A549 (cell line): ENCODE data around the gene ABLIM3. TPM values are rescaled to one million over a fixed set of nuclear protein-coding genes. Genes with fewer than 3 reads are reported as not detected.

Source experiments
- ATAC-seq, 2 experiments: fragments of 200-7000 bp in 1 of 2; fragments of >200 bp in 1 of 2; cut with Nextera tagmentation in 1 of 2; cut with Tn5 transposase in 1 of 2; 3 replicates each; pipeline versions ENCODE4 v1.8.0 to v1.9.1; 2018 to 2020; ENCODE audit warnings: mild to moderate bottlenecking in 1 of 2, moderate library complexity in 1 of 2
- CTCF ChIA-PET: fragments of 300-600 bp; sonication (Branson Sonifier 250); formaldehyde crosslinking; extraction: SDS; loops from one replicate; lab custom pipeline; 2021; ENCODE audit warnings: antibody characterized with exemption, inconsistent platforms; lab: Yijun Ruan, JAX
- POLR2A ChIA-PET: fragments of 350-600 bp; formaldehyde crosslinking; extraction: SDS; loops from one replicate; lab custom pipeline; 2021; ENCODE audit warnings: antibody characterized with exemption, inconsistent platforms; lab: Yijun Ruan, JAX
- DNase-seq, 2 experiments: peaks; one replicate each; pipeline versions ENCODE4 v3.0.0 to v3.0.0-alpha.2; 2011 to 2016; ENCODE audit warnings: low read depth in 1 of 2, low spot score in 1 of 2
- FAIRE-seq: peaks from 2 replicates; lab custom pipeline; 2011; peaks lifted over from hg19 to GRCh38; lab: Jason Lieb, UNC
- H3K27ac ChIP-seq, 2 experiments: fragments of >200 bp; sonication (Bioruptor Twin); formaldehyde crosslinking; 3 replicates each; pipeline ENCODE4 v1.5.1; 2016 to 2017
- H3K4me1 ChIP-seq: fragments of >200 bp; sonication (Bioruptor Twin); formaldehyde crosslinking; 3 replicates; pipeline ENCODE4 v1.6.1; 2016
- H3K4me2 ChIP-seq: fragments of >200 bp; sonication (Bioruptor Twin); formaldehyde crosslinking; 3 replicates; pipeline ENCODE4 v1.6.1; 2016
- H3K4me3 ChIP-seq: fragments of >200 bp; sonication (Bioruptor Twin); formaldehyde crosslinking; 3 replicates; pipeline ENCODE4 v1.5.1; 2016
- H3K9me3 ChIP-seq: fragments of >200 bp; sonication (Bioruptor Twin); formaldehyde crosslinking; 3 replicates; pipeline ENCODE4 v1.6.1; 2016
- CEBPB ChIP-seq, 2 experiments: fragments of >200 bp in 1 of 2; sonication (Bioruptor Twin) in 1 of 2; formaldehyde crosslinking in 1 of 2; IDR thresholded peaks; 2 replicates each; pipeline ENCODE4 v1.6.1; 2012 to 2016
- CHD4 ChIP-seq: fragments of 200-600 bp; sonication (generic); IDR thresholded peaks from 2 replicates; pipeline ENCODE4 v1.6.1; 2016; ENCODE audit warnings: antibody characterized with exemption, mild to moderate bottlenecking, borderline replicate concordance
- EHF ChIP-seq: fragments of 250-450 bp; sonication (Bioruptor Pico); IDR thresholded peaks from 2 replicates; pipeline ENCODE4 v1.5.0; 2020; ENCODE audit warnings: mild to moderate bottlenecking
- FOSL2 ChIP-seq, 2 experiments: fragments of 450-650 bp in 1 of 2; fragments of >200 bp in 1 of 2; sonication (Bioruptor Twin) in 1 of 2; formaldehyde crosslinking; IDR thresholded peaks; 2 replicates each; pipeline versions ENCODE4 v1.5.0 to v1.6.1; 2016 to 2020; ENCODE audit warnings: mild to moderate bottlenecking in 1 of 2, moderate library complexity in 1 of 2
- FOXS1 ChIP-seq: fragments of 250-450 bp; sonication (Bioruptor Pico); IDR thresholded peaks from 2 replicates; pipeline ENCODE4 v1.5.0; 2020; ENCODE audit warnings: mild to moderate bottlenecking, moderate library complexity
- HDAC2 ChIP-seq: fragments of 200-600 bp; sonication (generic); IDR thresholded peaks from 2 replicates; pipeline ENCODE4 v1.6.1; 2016
- HOXB13 ChIP-seq: fragments of 250-450 bp; sonication (Bioruptor Pico); IDR thresholded peaks from 2 replicates; pipeline ENCODE4 v1.5.0; 2020; ENCODE audit warnings: low read depth, mild to moderate bottlenecking, moderate library complexity
- JUN ChIP-seq, 2 experiments: fragments of >200 bp; sonication (Bioruptor Twin); formaldehyde crosslinking; IDR thresholded peaks; 2 replicates in 1 of 2; 3 replicates in 1 of 2; pipeline ENCODE4 v1.6.1; 2016 to 2017
- JUNB ChIP-seq: fragments of >200 bp; sonication (Bioruptor Twin); formaldehyde crosslinking; IDR thresholded peaks from 2 replicates; pipeline ENCODE4 v1.6.1; 2016
- NR3C1 ChIP-seq: fragments of >200 bp; sonication (Bioruptor Twin); formaldehyde crosslinking; IDR thresholded peaks from 3 replicates; pipeline ENCODE4 v1.6.1; 2017
- POLR2A ChIP-seq: IDR thresholded peaks from 2 replicates; pipeline ENCODE4 v1.6.1; 2012; ENCODE audit warnings: mild to moderate bottlenecking, low read length
- RAD21 ChIP-seq, 2 experiments: fragments of >200 bp in 1 of 2; sonication (Bioruptor Twin) in 1 of 2; formaldehyde crosslinking in 1 of 2; IDR thresholded peaks in 1 of 2; conservative IDR thresholded peaks in 1 of 2; 2 replicates in 1 of 2; 3 replicates in 1 of 2; pipeline ENCODE4 v1.6.1; 2012 to 2018; ENCODE audit warnings: inconsistent platforms in 1 of 2
- RNF2 ChIP-seq: fragments of 200-600 bp; sonication (generic); IDR thresholded peaks from 2 replicates; pipeline ENCODE4 v1.6.1; 2016; ENCODE audit warnings: low read depth, mild to moderate bottlenecking, antibody characterized with exemption, moderate library complexity, borderline replicate concordance
- SMC3 ChIP-seq: fragments of >200 bp; sonication (Bioruptor Twin); formaldehyde crosslinking; IDR thresholded peaks from 3 replicates; pipeline ENCODE4 v1.6.1; 2018; ENCODE audit warnings: inconsistent platforms
- SREBF2 ChIP-seq: fragments of 450-650 bp; IDR thresholded peaks from 2 replicates; pipeline ENCODE4 v1.6.1; 2014; ENCODE audit warnings: mild to moderate bottlenecking, moderate library complexity
- ZC3H11A ChIP-seq: fragments of 450-650 bp; IDR thresholded peaks from 2 replicates; pipeline ENCODE4 v1.6.1; 2014; ENCODE audit warnings: antibody characterized with exemption, mild to moderate bottlenecking
- WGBS: methylation state at CpG from one replicate; pipeline ENCODE4 v1.1.6; 2017; ENCODE audit errors: missing lambda C conversion rate; 5-methylcytosine and 5-hydroxymethylcytosine counted together
- polyA plus RNA-seq, 4 experiments: library from polyadenylated mRNA; depleted of rRNA in 3 of 4; stranded (reverse); fragments of >200 nt; fragmentation: RNase III in 1 of 4; extraction: RNeasy Plus Mini Kit Qiagen cat#74134 plus additional on column Dnase treatment in 1 of 4; gene quantifications; 2 replicates in 3 of 4; 3 replicates in 1 of 4; pipeline ENCODE4 v1.2.3, GENCODE V29; 2011 to 2017
- TF ChIP-seq, protein P1 (sequence below): IDR thresholded peaks from 2 replicates; pipeline ENCODE4 v1.6.1; 2012; ENCODE audit warnings: low read depth, borderline replicate concordance
- TF ChIP-seq, protein P2 (sequence below): fragments of >200 bp; sonication (Bioruptor Twin); formaldehyde crosslinking; IDR thresholded peaks from 3 replicates; pipeline ENCODE4 v1.5.1; 2016
- TF ChIP-seq, protein P3 (sequence below): fragments of 250-450 bp; sonication (Bioruptor Pico); IDR thresholded peaks from 2 replicates; pipeline ENCODE4 v1.5.0; 2021; ENCODE audit warnings: mild to moderate bottlenecking, moderate library complexity, borderline replicate concordance
- TF ChIP-seq, protein P4 (sequence below): fragments of 250-450 bp; sonication (Bioruptor Pico); IDR thresholded peaks from 2 replicates; pipeline ENCODE4 v1.5.0; 2020; ENCODE audit warnings: low read depth, mild to moderate bottlenecking, moderate library complexity

ABLIM3 gene
- polyA plus RNA-seq, 2 of the 4 experiments (the other 2 are of a cell fraction), result 2.7 to 3.0 TPM

DNA sequence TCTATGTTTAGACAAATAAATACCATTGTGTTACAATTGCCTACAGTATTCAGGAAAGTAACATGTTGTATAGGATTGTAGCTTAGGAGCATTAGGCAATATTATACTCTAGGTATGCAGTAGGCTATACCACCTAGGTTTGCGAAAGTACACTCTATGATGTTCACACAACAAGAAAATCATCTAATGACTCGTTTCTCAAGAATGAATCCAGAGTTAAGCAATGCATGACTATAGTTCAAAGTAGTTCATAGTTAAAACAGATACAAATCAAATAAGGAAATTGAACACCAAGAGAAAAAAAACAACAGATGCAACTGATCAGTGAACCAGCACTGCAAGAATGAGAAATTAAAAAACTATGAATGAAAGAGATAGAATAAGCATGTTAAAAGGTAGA lies 27.6 kb upstream of the ABLIM3 start:
- TF ChIP-seq CEBPB (IDR thresholded peaks at IDR 0.05) (peak; percentile 31 to 51; a peak in 2 of 4 replicates), FOSL2 (IDR thresholded peaks at IDR 0.05) (no peak), FOSL2 (CRISPR knock-in tag; IDR thresholded peaks at IDR 0.05) (peak; percentile 36; the same call in 1 of the 2 replicates)
- TF ChIP-seq, protein P1, sequence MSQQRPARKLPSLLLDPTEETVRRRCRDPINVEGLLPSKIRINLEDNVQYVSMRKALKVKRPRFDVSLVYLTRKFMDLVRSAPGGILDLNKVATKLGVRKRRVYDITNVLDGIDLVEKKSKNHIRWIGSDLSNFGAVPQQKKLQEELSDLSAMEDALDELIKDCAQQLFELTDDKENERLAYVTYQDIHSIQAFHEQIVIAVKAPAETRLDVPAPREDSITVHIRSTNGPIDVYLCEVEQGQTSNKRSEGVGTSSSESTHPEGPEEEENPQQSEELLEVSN, result no peak
- DNase-seq, result no peak
- H3K4me2 ChIP-seq, result no peak overlapping the region; the same call in 2 of the 3 replicates
- peaks cover 9% of the 10 kb centered on the region; the same call in 2 of the 3 replicates for H3K4me1 ChIP-seq
- H3K4me3 ChIP-seq, result no peak overlapping the region
- ATAC-seq, result no peak
- ChIA-PET CTCF (interaction anchor here (1.1 to 11.4 kb wide), 5 partner anchors 13 to 381 kb away, joined by 3 to 179 read pairs (median 8); no protein-coding TSS in a partner anchor), POLR2A (no interaction called here)
- no peak overlapping the region for H3K27ac ChIP-seq
- H3K9me3 ChIP-seq, result no peaks in the 10 kb centered on the region
- 40% methylated on average over 2 of the region's 2 CpGs for WGBS
- no peak for FAIRE-seq

DNA sequence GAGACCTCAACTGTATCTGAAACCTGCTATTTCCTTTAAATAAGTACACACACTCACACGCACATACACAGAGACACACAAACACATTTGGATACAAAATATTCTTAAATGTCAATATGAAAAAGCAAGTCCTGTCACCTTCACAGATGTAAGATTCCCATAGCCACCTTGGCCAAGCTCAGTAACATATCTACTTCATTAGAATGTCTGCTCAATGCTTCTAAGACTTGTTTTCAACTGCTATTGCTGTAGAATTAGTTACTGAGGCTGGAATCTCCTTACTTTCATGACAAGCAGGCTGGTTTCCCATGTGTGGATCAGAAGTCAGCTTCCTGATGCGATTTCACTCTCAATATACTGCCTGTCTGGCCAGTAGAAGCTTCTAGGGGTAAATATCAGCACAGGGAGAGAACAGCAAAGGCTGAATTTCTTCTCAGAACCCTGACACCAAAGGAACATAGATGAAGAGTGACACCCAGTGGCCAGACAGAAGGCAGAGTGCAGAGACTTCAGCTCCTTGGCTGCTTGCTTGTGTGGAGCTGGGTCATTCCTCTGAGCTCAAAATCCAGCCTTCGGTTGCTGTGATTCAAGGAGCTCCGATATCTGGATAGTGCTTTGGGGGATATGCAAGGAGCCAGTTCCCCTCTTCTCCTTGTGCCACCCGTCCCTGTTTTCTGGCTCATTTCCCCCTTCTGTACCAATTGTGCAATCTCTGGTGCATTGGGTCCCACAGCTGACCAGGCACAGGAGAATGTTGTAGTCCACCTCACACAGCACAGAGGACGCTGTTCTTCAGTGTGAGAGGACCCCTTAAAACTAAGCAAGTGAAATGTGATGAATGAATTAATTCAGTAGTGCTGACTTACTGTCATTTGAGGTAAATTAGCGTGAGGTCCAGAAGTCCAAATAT lies 26.6 kb upstream of the ABLIM3 start:
- no peak for FAIRE-seq
- Histone ChIP-seq H3K4me3 (no peak overlapping the region), H3K27ac (0 out of 6 replicates have a peak overlapping the region, but pooled peaks have one; percentile 11 to 35), H3K4me1 (peaks cover 9% of the 10 kb centered on the region; the same call in 2 of the 3 replicates), H3K9me3 (no peaks in the 10 kb centered on the region), H3K4me2 (peak overlapping the region; percentile 20; the same call in 1 of the 3 replicates)
- POLR2A ChIA-PET, result interaction anchor here (0.7 kb wide), 1 partner anchor 114 kb away, joined by 3 read pairs; no protein-coding TSS in a partner anchor
- ATAC-seq, result peak; percentile 99 to 100
- TF ChIP-seq SMC3, result peak; percentile 77
- TF ChIP-seq CEBPB (IDR thresholded peaks at IDR 0.05), result peak; percentile 53 to 54; a peak in 2 of 4 replicates
- TF ChIP-seq RAD21 (conservative IDR thresholded peaks at IDR 0.05 in 1 of 2, IDR thresholded peaks at IDR 0.05 in 1 of 2), result peak; percentile 86 to 90
- no peak for TF ChIP-seq FOXS1
- TF ChIP-seq, protein P2, sequence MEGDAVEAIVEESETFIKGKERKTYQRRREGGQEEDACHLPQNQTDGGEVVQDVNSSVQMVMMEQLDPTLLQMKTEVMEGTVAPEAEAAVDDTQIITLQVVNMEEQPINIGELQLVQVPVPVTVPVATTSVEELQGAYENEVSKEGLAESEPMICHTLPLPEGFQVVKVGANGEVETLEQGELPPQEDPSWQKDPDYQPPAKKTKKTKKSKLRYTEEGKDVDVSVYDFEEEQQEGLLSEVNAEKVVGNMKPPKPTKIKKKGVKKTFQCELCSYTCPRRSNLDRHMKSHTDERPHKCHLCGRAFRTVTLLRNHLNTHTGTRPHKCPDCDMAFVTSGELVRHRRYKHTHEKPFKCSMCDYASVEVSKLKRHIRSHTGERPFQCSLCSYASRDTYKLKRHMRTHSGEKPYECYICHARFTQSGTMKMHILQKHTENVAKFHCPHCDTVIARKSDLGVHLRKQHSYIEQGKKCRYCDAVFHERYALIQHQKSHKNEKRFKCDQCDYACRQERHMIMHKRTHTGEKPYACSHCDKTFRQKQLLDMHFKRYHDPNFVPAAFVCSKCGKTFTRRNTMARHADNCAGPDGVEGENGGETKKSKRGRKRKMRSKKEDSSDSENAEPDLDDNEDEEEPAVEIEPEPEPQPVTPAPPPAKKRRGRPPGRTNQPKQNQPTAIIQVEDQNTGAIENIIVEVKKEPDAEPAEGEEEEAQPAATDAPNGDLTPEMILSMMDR, result peak; percentile 78
- peak; percentile 33 to 75 for DNase-seq
- CTCF ChIA-PET, result interaction anchor here (0.5 to 11.4 kb wide), 74 partner anchors 9 to 992 kb away, joined by 3 to 179 read pairs (median 4); partner anchors contain the start of genes ABLIM3 and ADRB2
- WGBS, result 29% methylated on average over 7 of the region's 7 CpGs

DNA sequence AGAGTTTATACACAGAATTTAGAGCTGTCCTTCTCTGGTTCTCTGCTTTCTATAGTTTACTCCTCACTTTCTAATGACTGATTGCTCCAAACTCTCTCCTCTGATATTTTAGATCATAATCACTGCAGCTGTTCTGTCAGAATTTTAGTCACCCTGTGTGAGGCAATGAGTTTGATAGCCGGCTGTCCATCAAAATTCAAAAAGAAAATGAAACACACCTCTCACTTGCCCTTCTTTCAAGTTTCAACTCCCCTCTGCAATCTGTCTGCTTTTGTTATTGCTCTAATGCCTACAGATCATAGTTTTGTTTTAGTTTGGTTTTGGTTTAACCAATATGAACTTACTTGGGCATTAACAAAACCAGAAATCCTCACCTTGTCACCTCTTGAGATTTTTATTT lies 23.3 kb upstream of the ABLIM3 start:
- H3K27ac ChIP-seq, result no peak overlapping the region
- CTCF ChIA-PET, result interaction anchor here (0.8 to 11.4 kb wide), 7 partner anchors 8 to 385 kb away, joined by 3 to 179 read pairs (median 5); partner anchors contain the start of gene ABLIM3
- POLR2A ChIA-PET, result no interaction called here
- DNase-seq (no peak), FAIRE-seq (no peak), ATAC-seq (no peak)
- no peaks in the 10 kb centered on the region for H3K9me3 ChIP-seq
- TF ChIP-seq CHD4 (no peak), POLR2A (no peak), CEBPB (IDR thresholded peaks at IDR 0.05) (no peak), HOXB13 (CRISPR knock-in tag) (no peak), SREBF2 (no peak), ZC3H11A (no peak), NR3C1 (no peak), HDAC2 (no peak), JUN (IDR thresholded peaks at IDR 0.05) (no peak), JUNB (no peak), EHF (CRISPR knock-in tag) (no peak), RNF2 (no peak), FOXS1 (no peak)
- TF ChIP-seq, protein P2, result no peak
- TF ChIP-seq, protein P3, sequence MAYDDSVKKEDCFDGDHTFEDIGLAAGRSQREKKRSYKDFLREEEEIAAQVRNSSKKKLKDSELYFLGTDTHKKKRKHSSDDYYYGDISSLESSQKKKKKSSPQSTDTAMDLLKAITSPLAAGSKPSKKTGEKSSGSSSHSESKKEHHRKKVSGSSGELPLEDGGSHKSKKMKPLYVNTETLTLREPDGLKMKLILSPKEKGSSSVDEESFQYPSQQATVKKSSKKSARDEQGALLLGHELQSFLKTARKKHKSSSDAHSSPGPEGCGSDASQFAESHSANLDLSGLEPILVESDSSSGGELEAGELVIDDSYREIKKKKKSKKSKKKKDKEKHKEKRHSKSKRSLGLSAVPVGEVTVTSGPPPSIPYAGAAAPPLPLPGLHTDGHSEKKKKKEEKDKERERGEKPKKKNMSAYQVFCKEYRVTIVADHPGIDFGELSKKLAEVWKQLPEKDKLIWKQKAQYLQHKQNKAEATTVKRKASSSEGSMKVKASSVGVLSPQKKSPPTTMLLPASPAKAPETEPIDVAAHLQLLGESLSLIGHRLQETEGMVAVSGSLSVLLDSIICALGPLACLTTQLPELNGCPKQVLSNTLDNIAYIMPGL (CRISPR knock-in tag), result no peak
- TF ChIP-seq, protein P4, sequence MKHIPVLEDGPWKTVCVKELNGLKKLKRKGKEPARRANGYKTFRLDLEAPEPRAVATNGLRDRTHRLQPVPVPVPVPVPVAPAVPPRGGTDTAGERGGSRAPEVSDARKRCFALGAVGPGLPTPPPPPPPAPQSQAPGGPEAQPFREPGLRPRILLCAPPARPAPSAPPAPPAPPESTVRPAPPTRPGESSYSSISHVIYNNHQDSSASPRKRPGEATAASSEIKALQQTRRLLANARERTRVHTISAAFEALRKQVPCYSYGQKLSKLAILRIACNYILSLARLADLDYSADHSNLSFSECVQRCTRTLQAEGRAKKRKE, result no peak
- H3K4me3 ChIP-seq, result no peak overlapping the region
- WGBS, result 61% methylated on average over 1 of the region's 1 CpG
- peaks cover 9% of the 10 kb centered on the region; the same call in 2 of the 3 replicates for H3K4me1 ChIP-seq
- H3K4me2 ChIP-seq, result no peak overlapping the region
